IMR-90 (cell line): ENCODE results near the gene VARS2. TPM values are rescaled to one million over a fixed set of nuclear protein-coding genes. Genes with fewer than 3 reads are reported as not detected.

Source experiments
- ATAC-seq: fragments of 200-7000 bp; cut with Tn5 transposase; 2 replicates; pipeline ENCODE4 v1.9.1; 2020; ENCODE audit warnings: low read depth, mild to moderate bottlenecking, moderate library complexity
- BruUV-seq: library from RNA; stranded (reverse); fragments of 400-500 nt; replicated peaks from 2 replicates; lab custom pipeline; 2021; lab: Mats Ljungman, UMichigan
- CTCF ChIA-PET: fragments of 300-600 bp; formaldehyde crosslinking; extraction: SDS; loops from one replicate; lab custom pipeline; 2021; ENCODE audit warnings: antibody characterized with exemption; lab: Yijun Ruan, JAX
- POLR2A ChIA-PET: fragments of 300-600 bp; sonication (Branson Sonifier 250); formaldehyde crosslinking; loops from one replicate; lab custom pipeline; 2022; ENCODE audit warnings: antibody characterized with exemption; ENCODE audit not compliant: unreplicated experiment; lab: Charles Lee
- DNase-seq: peaks from one replicate; pipeline ENCODE4 v3.0.0; 2013
- H2AFZ ChIP-seq: replicated peaks from 2 replicates; pipeline ENCODE3; 2013; ENCODE audit warnings: low read length, mild to moderate bottlenecking; ENCODE audit not compliant: poor library complexity
- H2AK5ac ChIP-seq: 2 replicates; pipeline ENCODE4 v1.6.1; 2013; ENCODE audit warnings: low read depth, low read length, inconsistent platforms
- H2AK9ac ChIP-seq: replicated peaks from 2 replicates; pipeline ENCODE3; 2013; ENCODE audit warnings: mild to moderate bottlenecking, low read depth, low read length, moderate library complexity; ENCODE audit not compliant: poor library complexity
- H2BK120ac ChIP-seq: 2 replicates; pipeline ENCODE4 v1.6.1; 2013; ENCODE audit warnings: low read depth, low read length, inconsistent platforms
- H2BK15ac ChIP-seq: 3 replicates; pipeline ENCODE4 v1.6.1; 2013; ENCODE audit warnings: low read depth, low read length, inconsistent platforms
- H2BK20ac ChIP-seq: 2 replicates; pipeline ENCODE4 v1.6.1; 2013; ENCODE audit warnings: low read depth, mild to moderate bottlenecking, inconsistent platforms, low read length, moderate library complexity
- H2BK5ac ChIP-seq: 2 replicates; pipeline ENCODE4 v1.6.1; 2013; ENCODE audit warnings: mild to moderate bottlenecking, low read depth, low read length, inconsistent platforms; ENCODE audit not compliant: poor library complexity, severe bottlenecking
- H3K14ac ChIP-seq: replicated peaks from 2 replicates; pipeline ENCODE4 v1.6.1; 2013; ENCODE audit warnings: low read depth, low read length, inconsistent platforms
- H3K18ac ChIP-seq: 2 replicates; pipeline ENCODE4 v1.6.1; 2013; ENCODE audit warnings: low read depth, low read length, control low read depth
- H3K23ac ChIP-seq: 2 replicates; pipeline ENCODE4 v1.6.1; 2013; ENCODE audit warnings: low read depth, low read length, inconsistent platforms
- H3K27ac ChIP-seq: 2 replicates; pipeline ENCODE4 v1.5.1; 2013; ENCODE audit warnings: mild to moderate bottlenecking, control low read depth, low read length; ENCODE audit not compliant: insufficient read depth
- H3K27me3 ChIP-seq: 2 replicates; pipeline ENCODE4 v1.6.1; 2013; ENCODE audit warnings: low read length; ENCODE audit not compliant: control insufficient read depth, insufficient read depth
- H3K36me3 ChIP-seq: 2 replicates; pipeline ENCODE4 v1.6.1; 2013; ENCODE audit warnings: low read length, mixed read lengths; ENCODE audit not compliant: control insufficient read depth, insufficient read depth
- H3K4ac ChIP-seq: 2 replicates; pipeline ENCODE4 v1.6.1; 2013; ENCODE audit warnings: low read depth, low read length, inconsistent platforms
- H3K4me1 ChIP-seq: 2 replicates; pipeline ENCODE4 v1.6.1; 2013; ENCODE audit warnings: low read length, mixed read lengths; ENCODE audit not compliant: control insufficient read depth, insufficient read depth
- H3K4me2 ChIP-seq: 2 replicates; pipeline ENCODE4 v1.6.1; 2013; ENCODE audit warnings: low read depth, mild to moderate bottlenecking, control low read depth, low read length, moderate library complexity
- H3K4me3 ChIP-seq: 2 replicates; pipeline ENCODE4 v1.5.1; 2013; ENCODE audit warnings: low read depth, mild to moderate bottlenecking, control low read depth, low read length, moderate library complexity; ENCODE audit not compliant: insufficient read depth
- H3K56ac ChIP-seq: 2 replicates; pipeline ENCODE4 v1.6.1; 2013; ENCODE audit warnings: low read length, inconsistent platforms; ENCODE audit not compliant: insufficient read depth; ENCODE audit errors: extremely low read depth
- H3K79me1 ChIP-seq, 2 experiments: 2 replicates each; pipeline ENCODE4 v1.6.1; 2013; ENCODE audit warnings: low read length in 2 of 2, inconsistent platforms in 1 of 2, low read depth in 1 of 2
- H3K9ac ChIP-seq: 2 replicates; pipeline ENCODE4 v1.6.1; 2013; ENCODE audit warnings: low read depth, low read length, control low read depth
- H3K9me1 ChIP-seq: 2 replicates; pipeline ENCODE4 v1.6.1; 2013; ENCODE audit warnings: low read length, inconsistent platforms; ENCODE audit not compliant: insufficient read depth
- H3K9me3 ChIP-seq: 2 replicates; pipeline ENCODE4 v1.6.1; 2013; ENCODE audit warnings: low read length; ENCODE audit not compliant: control insufficient read depth, insufficient read depth
- H4K20me1 ChIP-seq: 2 replicates; pipeline ENCODE4 v1.6.1; 2013; ENCODE audit warnings: low read length, inconsistent platforms; ENCODE audit not compliant: insufficient read depth
- H4K5ac ChIP-seq: 2 replicates; pipeline ENCODE4 v1.6.1; 2013; ENCODE audit warnings: mild to moderate bottlenecking, low read depth, low read length, control low read depth
- H4K8ac ChIP-seq, 2 experiments: 2 replicates each; pipeline ENCODE4 v1.6.1; 2013; ENCODE audit warnings: low read depth in 2 of 2, low read length in 2 of 2, control low read depth in 1 of 2, inconsistent platforms in 1 of 2
- H4K91ac ChIP-seq: 2 replicates; pipeline ENCODE4 v1.6.1; 2013; ENCODE audit warnings: low read depth, low read length, inconsistent platforms; ENCODE audit not compliant: insufficient read depth
- BHLHE40 ChIP-seq: fragments of 150-350 bp; IDR thresholded peaks from 2 replicates; pipeline ENCODE4 v1.6.1; 2016; ENCODE audit warnings: mild to moderate bottlenecking, low read depth, low read length
- ELK1 ChIP-seq: fragments of 150-350 bp; IDR thresholded peaks from 2 replicates; pipeline ENCODE4 v1.6.1; 2016; ENCODE audit warnings: low read depth, mild to moderate bottlenecking, low read length, moderate library complexity, borderline replicate concordance
- MXI1 ChIP-seq: IDR thresholded peaks from 2 replicates; pipeline ENCODE4 v1.6.1; 2012; ENCODE audit warnings: low read depth, mild to moderate bottlenecking, low read length, moderate library complexity, borderline replicate concordance
- NFE2L2 ChIP-seq: fragments of 150-350 bp; IDR thresholded peaks from 2 replicates; pipeline ENCODE4 v1.6.1; 2016; ENCODE audit warnings: low read depth, mild to moderate bottlenecking, low read length
- POLR2A ChIP-seq: IDR thresholded peaks from 2 replicates; pipeline ENCODE4 v1.6.1; 2012; ENCODE audit warnings: mild to moderate bottlenecking, low read depth, low read length
- SMC3 ChIP-seq: fragments of 150-350 bp; IDR thresholded peaks from 2 replicates; pipeline ENCODE4 v1.6.1; 2016; ENCODE audit warnings: low read depth, mild to moderate bottlenecking, antibody characterized with exemption, low read length, moderate library complexity
- WGBS, 2 experiments: methylation state at CpG; one replicate each; pipeline versions ENCODE4 v1.1.5 to v1.1.7; 2013; ENCODE audit warnings: missing lambda C conversion rate in 2 of 2; ENCODE audit not compliant: insufficient read length in 1 of 2; ENCODE audit errors: extremely low coverage in 2 of 2; 5-methylcytosine and 5-hydroxymethylcytosine counted together
- dilution Hi-C: fragments of 300-500 bp; cut with HindIII; formaldehyde crosslinking; loops from one replicate; pipeline ENCODE4 v1.14.3; 2018; ENCODE audit warnings: low sequenced_read_pairs; ENCODE audit not compliant: unreplicated experiment
- in situ Hi-C: fragments of 300-500 bp; cut with MboI; formaldehyde crosslinking; loops from 3 replicates; pipeline ENCODE4 v1.14.3; 2019; ENCODE audit warnings: low sequenced_read_pairs, inconsistent platforms, mixed read lengths
- intact Hi-C: fragments of 100-400 bp; cut with micrococcal nuclease; formaldehyde crosslinking; loops from 2 replicates; pipeline ENCODE4 v1.10.0; 2022
- polyA plus RNA-seq, 3 experiments: library from polyadenylated mRNA; depleted of rRNA; stranded (reverse); fragments of >200 nt; gene quantifications; 2 replicates each; pipeline ENCODE4 v1.2.3, GENCODE V29; 2012; ENCODE audit warnings: low replicate concordance in 1 of 3
- total RNA-seq: library from RNA; depleted of rRNA; stranded (reverse); fragments of >200 nt; gene quantifications from 2 replicates; pipeline ENCODE4 v1.2.3, GENCODE V29; 2012

VARS2 gene
- total and polyA plus RNA-seq, 2 of the 4 experiments (the other 2 are of a cell fraction), result 7.2 to 14.0 TPM

GRCh38 chr6:30889921-30890645 lies 24.0 kb upstream of the VARS2 start:
- H4K5ac ChIP-seq, result no peak overlapping the region
- no peak overlapping the region for H4K91ac ChIP-seq
- no peak overlapping the region for H2BK15ac ChIP-seq
- no peak overlapping the region for H3K56ac ChIP-seq
- ATAC-seq (no peak), DNase-seq (no peak)
- H4K8ac ChIP-seq, result no peak overlapping the region
- TF ChIP-seq ELK1, result no peak
- TF ChIP-seq BHLHE40, result no peak
- no peak for TF ChIP-seq MXI1
- no peak for TF ChIP-seq POLR2A
- no peak for TF ChIP-seq NFE2L2
- no peak for TF ChIP-seq SMC3
- H3K18ac ChIP-seq, result no peak overlapping the region
- no peak overlapping the region for H2AFZ ChIP-seq
- no peak overlapping the region for H3K4me3 ChIP-seq
- H3K4me2 ChIP-seq, result no peak overlapping the region
- no peak overlapping the region; the same call in 1 of the 2 replicates for H2BK20ac ChIP-seq
- peaks cover 20 to 52% of the 10 kb centered on the region in 2 experiments for H3K79me1 ChIP-seq
- no peaks in the 10 kb centered on the region; the same call in 1 of the 2 replicates for H4K20me1 ChIP-seq
- peaks cover 41% of the 10 kb centered on the region for H3K36me3 ChIP-seq
- POLR2A ChIA-PET, result no interaction called here
- no peaks in the 10 kb centered on the region for H3K27me3 ChIP-seq
- no peak overlapping the region for H3K23ac ChIP-seq
- H3K9me1 ChIP-seq, result peaks cover 9% of the 10 kb centered on the region; the same call in 1 of the 2 replicates
- no peaks in the 10 kb centered on the region for H3K9me3 ChIP-seq
- no peak overlapping the region for H3K14ac ChIP-seq
- no peak overlapping the region for H3K27ac ChIP-seq
- CTCF ChIA-PET, result no interaction called here
- 88% methylated on average over 7 of the region's 14 CpGs; no CpG with 5 or more reads in 1 of the 2 experiments for whole genome bisulfite sequencing, 2 experiments
- peaks cover 23% of the 10 kb centered on the region for H3K4me1 ChIP-seq
- dilution Hi-C loops (no loop called here), in situ Hi-C loops (no loop called here), intact Hi-C loops (no loop called here)
- H3K4ac ChIP-seq, result no peak overlapping the region
- no TSS peak for BruUV-seq
- no peak overlapping the region for H3K9ac ChIP-seq
- H2BK120ac ChIP-seq, result no peak overlapping the region
- peak overlapping the region; percentile 28 for H2AK5ac ChIP-seq
- peak overlapping the region; percentile 33 for H2AK9ac ChIP-seq
- H2BK5ac ChIP-seq, result no peak overlapping the region
